D721Med (cell line): ENCODE results near the gene TUT4.

Experiments used
- DNase-seq: peaks from one replicate; pipeline ENCODE4 v3.0.0; 2011; ENCODE audit warnings: low spot score; ENCODE audit not compliant: insufficient read length
- FAIRE-seq: peaks from 2 replicates; lab custom pipeline; 2011; peaks lifted over from hg19 to GRCh38; lab: Jason Lieb, UNC
- TF ChIP-seq, protein P1 (sequence below): IDR thresholded peaks from 2 replicates; pipeline ENCODE4 v1.5.1; 2012; ENCODE audit warnings: mild to moderate bottlenecking, control low read depth; ENCODE audit not compliant: insufficient read depth; ENCODE audit errors: missing control alignments

Gene TUT4

DNA sequence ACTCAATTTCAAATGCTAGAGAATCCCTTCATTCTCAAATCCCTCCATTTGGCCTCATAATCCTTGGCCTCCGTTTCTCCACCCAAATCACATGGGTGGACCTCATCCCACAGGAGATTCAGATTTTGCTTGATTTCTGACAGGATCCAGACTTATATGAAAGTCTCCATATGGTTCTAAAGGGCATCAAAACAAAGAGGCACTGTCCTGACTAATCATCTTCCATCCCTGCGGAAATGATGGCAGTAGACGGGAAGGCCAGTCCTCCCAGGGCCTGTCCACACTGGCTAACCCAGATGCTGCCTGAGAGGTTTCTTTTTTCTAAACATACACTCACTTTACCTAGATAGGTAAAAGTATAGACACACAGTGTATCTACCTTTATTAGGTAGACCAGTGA is 167.5 kb downstream of the TUT4 start:
- TF ChIP-seq, protein P1, sequence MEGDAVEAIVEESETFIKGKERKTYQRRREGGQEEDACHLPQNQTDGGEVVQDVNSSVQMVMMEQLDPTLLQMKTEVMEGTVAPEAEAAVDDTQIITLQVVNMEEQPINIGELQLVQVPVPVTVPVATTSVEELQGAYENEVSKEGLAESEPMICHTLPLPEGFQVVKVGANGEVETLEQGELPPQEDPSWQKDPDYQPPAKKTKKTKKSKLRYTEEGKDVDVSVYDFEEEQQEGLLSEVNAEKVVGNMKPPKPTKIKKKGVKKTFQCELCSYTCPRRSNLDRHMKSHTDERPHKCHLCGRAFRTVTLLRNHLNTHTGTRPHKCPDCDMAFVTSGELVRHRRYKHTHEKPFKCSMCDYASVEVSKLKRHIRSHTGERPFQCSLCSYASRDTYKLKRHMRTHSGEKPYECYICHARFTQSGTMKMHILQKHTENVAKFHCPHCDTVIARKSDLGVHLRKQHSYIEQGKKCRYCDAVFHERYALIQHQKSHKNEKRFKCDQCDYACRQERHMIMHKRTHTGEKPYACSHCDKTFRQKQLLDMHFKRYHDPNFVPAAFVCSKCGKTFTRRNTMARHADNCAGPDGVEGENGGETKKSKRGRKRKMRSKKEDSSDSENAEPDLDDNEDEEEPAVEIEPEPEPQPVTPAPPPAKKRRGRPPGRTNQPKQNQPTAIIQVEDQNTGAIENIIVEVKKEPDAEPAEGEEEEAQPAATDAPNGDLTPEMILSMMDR: no peak
- DNase-seq (no peak), FAIRE-seq (no peak)
